Measurements from ENCODE around the gene CSTB.

DNA sequence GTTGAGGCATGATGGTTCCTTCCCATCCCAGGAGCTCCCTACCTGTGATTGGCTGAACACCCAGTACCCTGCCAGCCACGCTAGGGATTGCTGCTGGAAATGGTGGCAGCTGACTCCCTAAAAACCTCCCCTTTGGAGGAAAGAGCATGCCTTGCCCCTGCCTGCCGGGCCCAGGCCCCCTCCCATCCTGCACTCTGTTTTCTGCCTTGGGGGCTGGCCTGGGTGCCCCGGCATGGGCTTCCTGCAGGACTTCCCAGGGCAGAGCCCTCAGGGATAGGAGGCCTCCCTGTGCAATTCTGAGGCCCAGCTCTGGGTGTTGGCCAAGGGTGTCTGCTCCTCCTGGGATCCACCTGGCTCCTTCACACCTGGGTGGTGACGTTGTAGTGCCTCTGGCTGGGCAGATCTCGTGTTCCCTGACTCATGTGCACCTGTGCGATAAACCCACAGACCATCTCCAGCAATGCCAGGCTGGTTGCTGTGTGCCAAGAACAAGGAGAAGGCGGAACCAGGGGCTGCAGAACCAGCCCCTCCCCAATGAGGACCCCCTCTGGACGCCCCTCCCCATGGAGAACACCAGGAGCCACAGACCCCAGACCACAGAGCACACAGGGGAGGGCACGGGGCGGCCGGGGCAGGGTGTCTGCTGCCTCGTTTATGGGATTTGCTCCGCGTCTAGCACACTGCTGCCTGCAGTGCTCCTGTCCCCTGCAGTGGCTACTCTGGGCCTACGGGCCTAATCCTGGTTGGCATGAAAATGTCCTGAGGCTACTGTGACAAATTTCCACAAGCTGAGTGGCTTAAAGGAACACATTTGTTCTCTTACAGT is 13.6 kb downstream of the CSTB start:
- no peak for TF ChIP-seq POLR2A (IDR thresholded peaks at IDR 0.05)
- TF ChIP-seq, protein P1, sequence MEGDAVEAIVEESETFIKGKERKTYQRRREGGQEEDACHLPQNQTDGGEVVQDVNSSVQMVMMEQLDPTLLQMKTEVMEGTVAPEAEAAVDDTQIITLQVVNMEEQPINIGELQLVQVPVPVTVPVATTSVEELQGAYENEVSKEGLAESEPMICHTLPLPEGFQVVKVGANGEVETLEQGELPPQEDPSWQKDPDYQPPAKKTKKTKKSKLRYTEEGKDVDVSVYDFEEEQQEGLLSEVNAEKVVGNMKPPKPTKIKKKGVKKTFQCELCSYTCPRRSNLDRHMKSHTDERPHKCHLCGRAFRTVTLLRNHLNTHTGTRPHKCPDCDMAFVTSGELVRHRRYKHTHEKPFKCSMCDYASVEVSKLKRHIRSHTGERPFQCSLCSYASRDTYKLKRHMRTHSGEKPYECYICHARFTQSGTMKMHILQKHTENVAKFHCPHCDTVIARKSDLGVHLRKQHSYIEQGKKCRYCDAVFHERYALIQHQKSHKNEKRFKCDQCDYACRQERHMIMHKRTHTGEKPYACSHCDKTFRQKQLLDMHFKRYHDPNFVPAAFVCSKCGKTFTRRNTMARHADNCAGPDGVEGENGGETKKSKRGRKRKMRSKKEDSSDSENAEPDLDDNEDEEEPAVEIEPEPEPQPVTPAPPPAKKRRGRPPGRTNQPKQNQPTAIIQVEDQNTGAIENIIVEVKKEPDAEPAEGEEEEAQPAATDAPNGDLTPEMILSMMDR (IDR thresholded peaks at IDR 0.05) = no peak
